Cardiac septum (tissue), 1 donor: ENCODE data around the gene HS3ST6. TPM values are rescaled to one million over a fixed set of nuclear protein-coding genes. Genes with fewer than 3 reads are reported as not detected.
"Not testable (repeated sequence)": the region's sequence is repeated elsewhere in the genome, so short reads cannot be mapped to it uniquely, and the experiment has no call there.

ENCODE experiments used
- DNase-seq: peaks from one replicate; pipeline ENCODE4 v3.0.0-alpha.2; 2020; ENCODE audit warnings: low spot score
- intact Hi-C: fragments of 100-400 bp; cut with DNase I; formaldehyde crosslinking; loops from one replicate; pipeline ENCODE4 v1.14.0; 2022
- total RNA-seq: library from RNA; stranded (reverse); fragmentation: NEBNext Ultra II Directional; extraction: Animal tissue kit (Norgen Biotek cat#: 25700); gene quantifications from one replicate; pipeline ENCODE4 v1.2.1, GENCODE V29; 2021
- donor health status: DM: no; HTN: no; CAD: no.

The HS3ST6 gene
- total RNA-seq, 1 donor from 2014 or later, result not detected

DNA sequence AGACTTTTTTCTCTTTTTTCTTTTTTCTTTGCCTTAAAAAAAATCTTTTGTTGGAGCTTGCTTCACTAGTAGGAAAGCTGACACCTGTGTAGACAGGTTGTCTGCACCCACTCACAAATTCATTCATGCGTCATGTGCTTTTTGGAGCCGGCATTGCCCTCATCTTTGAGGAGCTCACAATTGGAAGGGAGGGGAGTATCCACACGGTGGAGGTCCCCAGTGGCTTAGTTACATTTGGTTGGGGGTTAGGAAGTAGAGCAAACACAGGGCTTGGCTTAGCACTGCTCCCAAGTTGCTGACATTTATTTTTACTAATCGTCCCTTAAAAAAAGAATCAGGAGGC, 27.5 kb downstream of the HS3ST6 start:
- no peak for DNase-seq
- intact Hi-C loops, result no loop called here

GRCh38 chr16:1890024-1890707, 28.0 kb downstream of the HS3ST6 start:
- no peak for DNase-seq
- intact Hi-C loops, result no loop called here

GRCh38 chr16:1887711-1888354, 30.4 kb downstream of the HS3ST6 start:
- intact Hi-C loops, result no loop called here

GRCh38 chr16:1884889-1885288, 33.3 kb downstream of the HS3ST6 start:
- intact Hi-C loops, result no loop called here
- DNase-seq, result no peak

More at GRCh38 chr16:1887711-1888354, 30.4 kb downstream of the HS3ST6 start:
- no peak for DNase-seq

GRCh38 chr16:1884155-1884760, 34.0 kb downstream of the HS3ST6 start:
- intact Hi-C loops, result no loop called here
- DNase-seq, result no peak

- intact Hi-C loops, DNase-seq: not testable (repeated sequence)
These were observed 37.0 kb downstream of the HS3ST6 start for GRCh38 chr16:1881172-1881571.

DNA sequence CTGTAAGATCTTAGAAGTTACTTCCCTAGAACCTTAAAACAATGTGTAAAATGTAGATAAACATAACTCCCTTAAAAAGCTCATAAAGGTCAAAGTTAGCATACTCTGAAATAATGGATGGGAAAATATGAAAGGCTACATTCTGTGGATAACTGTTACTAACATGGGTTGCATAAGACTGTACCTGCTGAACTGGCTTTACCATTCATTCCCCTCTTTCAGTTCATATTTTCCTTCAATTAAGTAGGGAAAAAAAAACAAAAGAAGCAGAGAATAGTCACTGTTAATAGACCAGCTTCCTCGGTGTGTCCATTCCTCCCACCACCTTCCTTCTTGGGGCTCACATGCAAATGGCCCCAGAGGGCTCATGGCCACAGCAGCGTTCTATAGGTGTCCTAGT, 38.7 kb downstream of the HS3ST6 start:
- DNase-seq, result no peak
- intact Hi-C loops, result no loop called here

- DNase-seq, result no peak
- intact Hi-C loops, result no loop called here
These were observed 40.0 kb downstream of the HS3ST6 start for GRCh38 chr16:1878256-1878655.

DNA sequence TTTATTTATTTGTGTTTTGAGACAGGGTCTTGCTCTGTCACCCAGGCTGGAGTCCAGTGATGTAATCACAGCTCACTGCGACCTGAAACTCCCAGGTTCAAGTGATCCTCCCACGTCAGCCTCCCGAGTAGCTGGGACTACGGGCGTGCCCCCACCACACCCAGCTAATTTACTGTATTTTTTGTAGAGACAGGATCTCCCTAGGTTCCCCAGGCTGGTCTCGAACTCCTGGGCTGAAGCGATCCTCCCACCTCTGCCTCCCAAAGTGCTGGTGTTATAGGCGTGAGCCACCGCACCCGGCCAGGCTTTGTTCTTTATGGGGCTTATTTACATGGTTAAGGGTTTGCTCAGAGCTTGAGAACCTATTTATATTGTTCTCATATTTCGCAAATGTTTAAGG, 40.4 kb downstream of the HS3ST6 start:
- intact Hi-C loops, result no loop called here

GRCh38 chr16:1877089-1877488, 41.1 kb downstream of the HS3ST6 start:
- DNase-seq, result no peak
- intact Hi-C loops, result no loop called here

More for the DNA sequence above, 40.4 kb downstream of the HS3ST6 start:
- no peak for DNase-seq

- DNase-seq, result no peak
- intact Hi-C loops, result no loop called here
These were observed 41.7 kb downstream of the HS3ST6 start for GRCh38 chr16:1876468-1876867.

- intact Hi-C loops, DNase-seq: not testable (repeated sequence)
These were observed 42.1 kb downstream of the HS3ST6 start for GRCh38 chr16:1876066-1876465.

DNA sequence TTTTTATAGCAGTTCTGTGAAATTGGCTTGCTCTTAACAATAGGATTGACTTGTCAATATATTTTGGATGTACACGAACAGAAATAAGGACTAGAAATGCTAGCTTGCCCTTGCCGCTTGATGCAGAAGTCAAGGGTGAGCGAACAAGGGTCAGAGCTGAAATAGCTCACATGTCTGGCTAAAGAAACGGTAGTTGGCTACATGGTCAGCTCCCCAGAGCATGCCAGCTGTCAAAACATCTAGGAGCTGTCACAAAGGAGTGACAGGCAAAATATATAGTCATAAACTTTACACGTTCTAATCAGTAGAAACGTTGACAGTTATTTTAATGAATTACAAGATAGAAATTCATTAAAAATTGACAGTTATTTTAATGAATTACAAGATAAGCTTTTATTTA, 43.4 kb downstream of the HS3ST6 start:
- intact Hi-C loops, result no loop called here
- no peak for DNase-seq

DNA sequence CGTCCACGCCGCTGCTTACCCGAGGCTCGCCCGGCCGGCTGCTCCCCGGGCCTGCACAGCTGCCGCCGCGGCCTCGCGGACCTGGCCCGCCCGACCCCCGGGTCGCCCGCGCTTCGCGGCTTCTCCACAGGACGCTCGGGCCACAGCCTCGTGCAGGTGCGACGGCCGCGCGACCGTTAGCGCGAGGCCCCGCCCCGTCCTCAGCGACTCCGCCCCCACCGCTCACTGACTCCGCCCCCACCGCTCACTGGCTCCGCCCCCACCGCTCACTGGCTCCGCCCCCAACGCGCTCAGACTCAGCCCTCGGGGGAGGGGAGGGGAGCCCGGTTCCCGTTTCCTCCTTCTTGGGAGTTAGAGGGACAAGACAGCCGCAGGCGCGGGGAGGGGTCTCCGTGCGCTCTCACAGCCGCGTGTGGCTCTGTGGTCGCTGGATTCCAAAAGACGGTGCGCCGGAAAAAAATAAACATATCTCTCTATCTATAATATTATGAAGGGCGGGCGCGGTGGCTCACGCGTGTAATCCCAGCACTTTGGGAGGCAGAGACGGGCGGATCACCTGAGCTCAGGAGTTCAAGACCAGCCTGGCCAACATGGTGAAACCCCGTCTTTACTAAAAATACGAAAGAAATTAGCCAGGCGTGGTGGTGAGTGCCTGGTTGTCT, 46.1 kb downstream of the HS3ST6 start, which contains the start of gene MEIOB:
MEIOB (minus strand) TSS at position 191 of the 662 bp plus-strand sequence. CDS start 3,989 bp downstream, outside the sequence.
- intact Hi-C loops, result no loop called here
- DNase-seq, result no peak

- intact Hi-C loops, result no loop called here
- DNase-seq, result no peak
These were observed 47.7 kb downstream of the HS3ST6 start for GRCh38 chr16:1870365-1871082.

GRCh38 chr16:1865902-1866690, 52.1 kb downstream of the HS3ST6 start:
- DNase-seq, result no peak
- intact Hi-C loops, result no loop called here

DNA sequence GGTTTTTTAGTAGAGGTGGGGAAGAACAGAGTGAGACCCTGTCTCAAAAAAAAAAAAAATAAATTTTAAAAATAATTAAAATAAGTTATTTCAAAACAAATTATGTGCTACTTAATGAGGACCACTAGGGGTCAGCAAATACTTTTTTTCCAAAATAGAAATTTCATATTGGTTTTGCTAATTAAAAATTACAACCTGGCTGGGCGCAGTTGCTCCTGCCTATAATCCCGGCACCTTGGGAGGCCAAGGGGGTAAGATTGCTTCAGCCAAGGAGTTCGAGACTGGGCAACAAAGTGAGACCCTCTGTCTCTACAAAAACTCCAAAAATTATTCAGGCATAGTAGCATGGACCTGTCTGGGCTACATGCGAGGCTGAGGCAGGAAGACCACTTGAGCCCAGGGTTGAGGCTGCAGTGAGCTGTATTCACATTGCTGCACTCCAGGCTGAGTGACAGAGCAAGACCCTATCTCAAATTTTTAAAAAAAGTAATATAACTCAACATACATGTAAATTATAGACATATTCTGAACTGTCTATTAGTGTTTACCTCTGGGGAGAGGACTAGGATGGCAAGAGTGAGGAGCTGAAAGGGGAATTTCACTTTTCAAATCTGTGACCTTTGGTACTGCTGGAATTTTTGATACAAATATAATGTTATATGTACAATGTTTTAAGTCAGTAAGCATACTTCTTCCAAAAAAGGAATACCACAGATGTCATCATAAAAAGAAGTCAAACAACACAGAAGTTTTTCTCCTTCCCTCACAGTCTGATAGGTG, 54.3 kb downstream of the HS3ST6 start:
- intact Hi-C loops, result loop anchor here (2.0 kb wide), 1 partner anchor 67 kb away; no protein-coding TSS in a partner anchor
- DNase-seq, result no peak

DNA sequence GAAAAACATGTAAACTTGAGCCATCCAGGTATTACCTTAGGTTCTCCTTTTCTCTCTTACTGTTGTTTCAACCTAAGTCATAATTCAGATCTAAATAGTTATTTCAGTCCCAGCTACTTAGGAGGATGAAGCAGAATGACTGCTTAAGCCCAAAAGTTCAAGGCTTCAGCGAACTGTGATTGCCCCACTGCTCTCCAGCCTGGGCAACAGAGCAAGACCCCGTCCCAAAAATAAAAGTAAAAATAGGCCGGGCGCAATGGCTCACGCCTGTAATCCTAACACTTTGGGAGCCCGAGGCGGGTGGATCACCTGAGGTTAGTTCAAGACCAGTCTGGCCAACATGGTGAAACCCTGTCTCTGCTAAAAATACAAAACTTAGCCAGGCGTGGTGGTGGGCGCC, 55.8 kb downstream of the HS3ST6 start:
- intact Hi-C loops, result loop anchor here (2.0 kb wide), 1 partner anchor 68 kb away; no protein-coding TSS in a partner anchor
- DNase-seq, result no peak
